Peyer's patch (tissue), 4 donors: ENCODE data around the gene SLC9A7. TPM values are rescaled to one million over a fixed set of nuclear protein-coding genes. Genes with fewer than 3 reads are reported as not detected.

ENCODE experiments used
- DNase-seq, 3 donors: peaks; one replicate each; pipeline ENCODE4 v3.0.0-alpha.2; 2017 to 2019
- H3K27ac ChIP-seq, 4 donors: fragments of 200-600 bp; sonication (generic); one replicate each; pipeline ENCODE4 v1.5.1; 2016 to 2019
- H3K27me3 ChIP-seq, 2 donors: fragments of 200-600 bp; sonication (generic); one replicate each; pipeline ENCODE4 v1.5.1; 2019
- H3K36me3 ChIP-seq, 3 donors: fragments of 200-600 bp; sonication (generic); one replicate each; pipeline ENCODE4 v1.5.1; 2016 to 2019
- H3K4me1 ChIP-seq, 4 donors: fragments of 200-600 bp; sonication (generic); one replicate each; pipeline ENCODE4 v1.5.1; 2016 to 2019
- H3K4me3 ChIP-seq, 4 donors: fragments of 200-600 bp; sonication (generic); 1 replicate in 3 of 4; 2 replicates in 1 of 4; pipeline ENCODE4 v1.5.1; 2016 to 2019; ENCODE audit warnings: mild to moderate bottlenecking in 1 of 4
- H3K9me3 ChIP-seq, 4 donors: fragments of 200-600 bp; sonication (generic); one replicate each; pipeline ENCODE4 v1.5.1; 2016 to 2019; ENCODE audit warnings: mild to moderate bottlenecking in 1 of 4
- POLR2A ChIP-seq, 2 donors: fragments of 450-650 bp; IDR thresholded peaks; one replicate each; pipeline ENCODE4 v1.5.1; 2017; ENCODE audit warnings: antibody characterized with exemption in 2 of 2, mild to moderate bottlenecking in 2 of 2, moderate library complexity in 2 of 2
- total RNA-seq, 4 donors: library from RNA; depleted of rRNA; stranded (reverse); fragments of >200 nt; gene quantifications; one replicate each; pipeline ENCODE4 v1.1.0, GENCODE V29; 2016
- TF ChIP-seq, protein P1 (sequence below), 6 experiments: fragments of 450-650 bp in 4 of 6; fragments of 200-600 bp in 2 of 6; sonication (generic) in 1 of 6; IDR thresholded peaks; one replicate each; pipeline ENCODE4 v1.5.1; 2017 to 2019; ENCODE audit warnings: antibody characterized with exemption in 6 of 6, mild to moderate bottlenecking in 3 of 6, moderate library complexity in 1 of 6

Gene SLC9A7
- total RNA-seq, 4 donors from 2014 or later: 0.35 to 9.1 (median 2.2) TPM

DNA sequence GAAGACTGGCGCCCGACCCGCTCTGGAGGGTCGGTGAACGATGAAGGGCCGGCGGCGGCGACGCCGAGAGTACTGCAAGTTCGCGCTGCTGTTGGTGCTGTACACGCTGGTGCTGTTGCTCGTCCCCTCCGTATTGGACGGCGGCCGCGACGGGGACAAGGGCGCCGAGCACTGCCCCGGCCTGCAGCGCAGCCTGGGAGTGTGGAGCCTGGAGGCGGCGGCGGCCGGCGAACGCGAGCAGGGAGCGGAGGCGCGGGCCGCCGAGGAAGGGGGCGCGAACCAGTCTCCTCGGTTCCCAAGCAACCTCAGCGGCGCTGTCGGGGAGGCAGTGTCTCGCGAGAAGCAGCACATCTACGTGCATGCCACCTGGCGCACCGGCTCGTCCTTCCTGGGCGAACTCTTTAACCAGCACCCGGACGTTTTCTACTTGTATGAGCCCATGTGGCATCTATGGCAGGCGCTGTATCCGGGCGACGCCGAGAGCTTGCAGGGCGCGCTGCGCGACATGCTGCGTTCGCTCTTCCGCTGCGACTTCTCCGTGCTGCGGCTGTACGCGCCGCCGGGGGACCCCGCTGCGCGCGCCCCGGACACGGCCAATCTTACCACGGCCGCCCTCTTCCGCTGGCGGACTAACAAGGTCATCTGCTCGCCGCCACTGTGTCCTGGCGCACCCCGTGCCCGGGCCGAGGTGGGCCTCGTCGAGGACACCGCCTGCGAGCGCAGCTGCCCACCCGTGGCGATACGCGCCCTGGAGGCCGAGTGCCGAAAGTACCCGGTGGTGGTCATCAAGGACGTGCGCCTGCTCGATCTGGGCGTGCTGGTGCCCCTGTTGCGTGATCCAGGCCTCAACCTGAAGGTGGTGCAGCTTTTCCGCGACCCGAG is 184.8 kb downstream of the SLC9A7 start:
- Histone ChIP-seq H3K4me3 (peak overlapping the region; percentile 48 to 65 (median 58)), H3K27me3 (no peaks in the 10 kb centered on the region), H3K9me3 (no peaks in the 10 kb centered on the region), H3K36me3 (no peaks in the 10 kb centered on the region), H3K27ac (peak overlapping the region; percentile 26 to 74 (median 56)), H3K4me1 (peaks cover 0 to 8% (median 0%) of the 10 kb centered on the region in 4 donors)
- no peak for TF ChIP-seq POLR2A (IDR thresholded peaks at IDR 0.05)
- TF ChIP-seq, protein P1, sequence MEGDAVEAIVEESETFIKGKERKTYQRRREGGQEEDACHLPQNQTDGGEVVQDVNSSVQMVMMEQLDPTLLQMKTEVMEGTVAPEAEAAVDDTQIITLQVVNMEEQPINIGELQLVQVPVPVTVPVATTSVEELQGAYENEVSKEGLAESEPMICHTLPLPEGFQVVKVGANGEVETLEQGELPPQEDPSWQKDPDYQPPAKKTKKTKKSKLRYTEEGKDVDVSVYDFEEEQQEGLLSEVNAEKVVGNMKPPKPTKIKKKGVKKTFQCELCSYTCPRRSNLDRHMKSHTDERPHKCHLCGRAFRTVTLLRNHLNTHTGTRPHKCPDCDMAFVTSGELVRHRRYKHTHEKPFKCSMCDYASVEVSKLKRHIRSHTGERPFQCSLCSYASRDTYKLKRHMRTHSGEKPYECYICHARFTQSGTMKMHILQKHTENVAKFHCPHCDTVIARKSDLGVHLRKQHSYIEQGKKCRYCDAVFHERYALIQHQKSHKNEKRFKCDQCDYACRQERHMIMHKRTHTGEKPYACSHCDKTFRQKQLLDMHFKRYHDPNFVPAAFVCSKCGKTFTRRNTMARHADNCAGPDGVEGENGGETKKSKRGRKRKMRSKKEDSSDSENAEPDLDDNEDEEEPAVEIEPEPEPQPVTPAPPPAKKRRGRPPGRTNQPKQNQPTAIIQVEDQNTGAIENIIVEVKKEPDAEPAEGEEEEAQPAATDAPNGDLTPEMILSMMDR (IDR thresholded peaks at IDR 0.05): no peak
- DNase-seq: peak; percentile 56 to 83 (median 64)

DNA sequence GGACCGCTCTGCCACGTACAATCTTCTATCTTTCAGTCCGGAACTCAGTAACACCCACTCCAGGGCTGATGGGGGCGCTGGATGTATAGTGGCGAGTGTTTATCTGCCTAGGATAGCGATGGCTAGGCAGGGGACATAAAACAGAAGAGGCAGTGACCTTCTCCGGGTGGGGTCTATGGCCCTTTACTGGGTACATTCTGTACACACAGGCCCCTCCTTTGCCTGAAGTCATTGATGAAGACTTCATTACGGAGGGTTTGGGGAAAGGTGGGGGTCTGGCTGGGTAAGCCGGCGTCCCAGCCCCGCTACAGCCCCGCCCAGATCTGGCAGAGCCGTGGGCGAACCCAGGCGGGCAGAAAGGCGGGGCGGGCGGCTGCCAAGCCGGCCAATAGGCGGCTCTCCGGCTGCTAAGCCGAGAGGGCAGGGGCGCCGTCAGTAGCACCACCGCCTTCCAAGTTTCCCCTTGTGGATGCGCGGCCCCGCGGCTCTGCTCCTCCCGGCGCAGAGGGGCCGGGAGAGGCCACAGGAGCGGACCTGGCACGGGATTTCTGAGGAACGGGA is 185.5 kb downstream of the SLC9A7 start, which contains the start of gene CHST7:
Gene CHST7 (plus strand): TSS at position 435 of the 561 bp plus-strand sequence. CDS start 167 bp downstream, outside the sequence.
- Histone ChIP-seq H3K27me3 (no peaks in the 10 kb centered on the region), H3K4me1 (peaks cover 0 to 8% (median 0%) of the 10 kb centered on the region in 4 donors), H3K36me3 (no peaks in the 10 kb centered on the region), H3K9me3 (no peaks in the 10 kb centered on the region), H3K27ac (peak within 1 kb of the TSS; percentile 26 to 74 (median 56)), H3K4me3 (peak within 1 kb of the TSS; percentile 48 to 65 (median 58))
- TF ChIP-seq, protein P1 (IDR thresholded peaks at IDR 0.05): peak in 1 of 6 experiments; percentile 7
- TF ChIP-seq POLR2A (IDR thresholded peaks at IDR 0.05): no peak
- DNase-seq: peak; percentile 61 to 82 (median 63)

DNA sequence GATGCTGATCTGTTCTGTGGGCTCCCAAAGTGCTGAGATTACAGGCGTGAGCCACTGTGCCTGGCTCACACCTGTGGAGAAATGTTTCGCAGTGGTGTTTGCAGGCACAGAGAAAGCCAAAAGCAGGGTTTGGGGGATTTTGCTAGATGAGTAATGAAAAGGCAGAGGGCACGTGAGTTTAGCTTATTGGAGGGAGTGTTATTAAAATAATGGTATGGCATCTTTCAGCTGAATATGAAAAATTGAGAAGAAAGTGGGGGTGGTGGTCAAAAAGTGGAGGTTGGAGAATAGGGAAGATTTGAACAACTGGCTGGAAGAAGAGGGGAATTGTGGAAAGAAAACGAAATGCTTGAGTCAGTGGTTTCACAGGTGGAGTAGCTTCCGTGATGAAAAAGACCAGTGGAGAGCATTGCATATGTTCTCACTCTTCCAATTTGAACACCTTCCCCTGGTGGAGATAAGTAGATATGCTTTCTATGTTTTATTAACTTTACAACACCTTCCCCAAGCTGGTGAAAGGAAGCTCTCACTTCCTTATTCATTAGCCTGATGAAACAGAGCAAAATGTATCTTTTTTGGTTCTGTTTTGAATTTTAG is 186.5 kb downstream of the SLC9A7 start:
- no peak for DNase-seq
- peak overlapping the region in 3 of 4 donors; percentile 26 to 63 (median 48) for H3K27ac ChIP-seq
- H3K9me3 ChIP-seq: no peaks in the 10 kb centered on the region
- no peak overlapping the region for H3K4me3 ChIP-seq
- H3K4me1 ChIP-seq: peaks cover 0 to 8% (median 0%) of the 10 kb centered on the region in 4 donors
- no peak for TF ChIP-seq POLR2A (IDR thresholded peaks at IDR 0.05)
- TF ChIP-seq, protein P1 (IDR thresholded peaks at IDR 0.05): peak in 3 of 6 experiments; percentile 20 to 43 (median 20)
- H3K27me3 ChIP-seq: no peaks in the 10 kb centered on the region
- H3K36me3 ChIP-seq: no peaks in the 10 kb centered on the region

DNA sequence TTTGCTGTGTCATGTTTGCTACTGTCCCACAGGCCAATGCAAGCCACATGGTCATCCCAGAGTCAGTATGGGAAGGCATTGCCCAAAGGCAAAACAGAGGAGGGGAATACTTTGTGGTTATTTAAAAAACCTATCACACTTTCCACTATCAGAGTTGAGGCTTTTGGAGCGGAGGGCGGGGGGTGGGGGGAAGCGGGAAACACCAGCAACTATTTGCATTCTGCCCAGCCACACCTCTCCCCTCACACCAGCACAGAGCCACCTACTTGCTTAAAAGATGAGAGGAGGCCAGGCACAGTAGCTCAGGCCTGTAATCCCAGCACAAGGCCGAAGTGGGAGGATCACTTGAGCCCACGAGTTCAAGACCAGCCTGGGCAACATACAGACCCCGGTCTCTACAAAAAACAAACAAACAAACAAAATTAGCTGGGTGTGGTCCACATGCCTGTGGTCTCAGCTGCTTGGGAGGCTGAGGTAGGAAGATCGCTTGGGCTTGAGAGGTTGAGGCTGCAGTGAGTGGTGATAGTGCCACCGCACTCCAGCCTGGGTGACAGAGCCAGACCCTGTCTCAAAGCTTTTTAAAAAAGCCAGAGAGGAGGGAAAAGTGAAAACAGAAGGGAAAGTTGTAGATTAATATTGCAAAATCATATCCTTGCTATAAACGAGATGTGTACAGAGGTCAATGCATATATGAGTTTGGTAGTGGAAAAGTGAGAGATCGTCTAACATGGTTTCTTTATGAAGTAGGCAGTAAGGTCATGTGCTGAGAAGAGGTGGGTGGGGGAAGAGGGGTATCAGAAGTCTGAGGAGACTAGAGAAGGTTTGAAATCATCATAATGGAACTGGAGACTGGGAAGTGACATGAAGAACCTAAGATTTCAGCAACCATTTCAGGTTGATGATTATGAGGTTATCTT is 187.2 kb downstream of the SLC9A7 start:
- H3K27me3 ChIP-seq: no peaks in the 10 kb centered on the region
- DNase-seq: no peak
- H3K36me3 ChIP-seq: no peaks in the 10 kb centered on the region
- TF ChIP-seq POLR2A (IDR thresholded peaks at IDR 0.05): no peak
- TF ChIP-seq, protein P1 (IDR thresholded peaks at IDR 0.05): no peak
- H3K9me3 ChIP-seq: no peaks in the 10 kb centered on the region
- no peak overlapping the region for H3K4me3 ChIP-seq
- peaks cover 0 to 8% (median 0%) of the 10 kb centered on the region in 4 donors for H3K4me1 ChIP-seq
- H3K27ac ChIP-seq: no peak overlapping the region

DNA sequence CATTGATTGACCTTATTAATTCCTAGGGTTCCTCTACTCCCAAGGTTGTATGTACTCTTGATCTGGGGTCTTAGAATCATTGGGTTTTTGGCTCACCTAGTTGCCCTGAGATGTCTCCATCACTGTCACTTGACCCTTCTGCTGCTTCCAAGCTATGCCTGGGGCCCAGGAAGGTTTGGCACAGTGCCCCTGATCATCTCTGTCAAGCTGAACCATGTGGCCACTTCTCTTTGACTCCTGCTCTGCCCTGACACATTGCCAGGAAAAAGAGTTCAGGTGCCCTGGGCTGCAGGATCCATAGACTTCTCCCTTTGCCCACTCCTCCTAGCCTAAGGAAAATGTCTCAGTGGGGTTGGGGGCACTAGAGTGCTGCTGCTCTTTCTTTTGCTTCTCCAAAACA is 189.3 kb downstream of the SLC9A7 start:
- Histone ChIP-seq H3K4me1 (peaks cover 0 to 5% (median 0%) of the 10 kb centered on the region in 4 donors), H3K27ac (no peak overlapping the region), H3K4me3 (no peak overlapping the region), H3K36me3 (no peaks in the 10 kb centered on the region), H3K9me3 (no peaks in the 10 kb centered on the region), H3K27me3 (no peaks in the 10 kb centered on the region)
- no peak for DNase-seq
- TF ChIP-seq POLR2A (IDR thresholded peaks at IDR 0.05): no peak
- TF ChIP-seq, protein P1 (IDR thresholded peaks at IDR 0.05): no peak
